ENCODE data around the gene IQCC. TPM values are rescaled to one million over a fixed set of nuclear protein-coding genes. Genes with fewer than 3 reads are reported as not detected.

The IQCC gene
- polyA plus RNA-seq, 1 donor from 2014 or later = 7.5 TPM

GRCh38 chr1:32197837-32198236, 7.6 kb upstream of the IQCC start:
- no peaks in the 10 kb centered on the region for H3F3A ChIP-seq (ENCODE audit: insufficient read depth, low read length, poor library complexity, severe bottlenecking)
- H3K27me3 ChIP-seq (ENCODE audit: insufficient read depth, low read depth, low read length) = no peaks in the 10 kb centered on the region
- H4K20me1 ChIP-seq (ENCODE audit: insufficient read depth) = no peaks in the 10 kb centered on the region
- no peaks in the 10 kb centered on the region for H3K9me2 ChIP-seq (ENCODE audit: insufficient read depth, low read length)
- H3K79me2 ChIP-seq (replicated peaks; ENCODE audit: insufficient read depth, low read length) = no peaks in the 10 kb centered on the region
- H3K9ac ChIP-seq (ENCODE audit: low read length) = no peak overlapping the region
- TF ChIP-seq TAF1 (IDR thresholded peaks at IDR 0.05; ENCODE audit: low read depth) = no peak
- TF ChIP-seq EZH2 (IDR thresholded peaks at IDR 0.05; ENCODE audit: borderline replicate concordance, insufficient read depth, low read length, poor library complexity, severe bottlenecking) = no peak
- TF ChIP-seq REST (IDR thresholded peaks at IDR 0.05; ENCODE audit: borderline replicate concordance) = no peak
- no peak for TF ChIP-seq POLR2AphosphoS5 (IDR thresholded peaks at IDR 0.05)
- no peak for TF ChIP-seq CTCF (IDR thresholded peaks at IDR 0.05; ENCODE audit: poor library complexity, severe bottlenecking)
- no peak for TF ChIP-seq SMC3 (conservative IDR thresholded peaks at IDR 0.05; ENCODE audit: poor library complexity)
- TF ChIP-seq RAD21 (conservative IDR thresholded peaks at IDR 0.05) = no peak
- no peak for TF ChIP-seq EP300 (conservative IDR thresholded peaks at IDR 0.05; ENCODE audit: poor library complexity, severe bottlenecking)
- no peak for TF ChIP-seq MXI1 (conservative IDR thresholded peaks at IDR 0.05; ENCODE audit: poor library complexity, severe bottlenecking)
- H2AFZ ChIP-seq (ENCODE audit: low read depth, low read length) = no peak overlapping the region
- no peak overlapping the region for H3K4me2 ChIP-seq (ENCODE audit: low read length)
- H3K27ac ChIP-seq (ENCODE audit: low read length) = no peak overlapping the region
- H3K9me3 ChIP-seq (ENCODE audit: low read length) = no peaks in the 10 kb centered on the region
- no peak overlapping the region for H3K4me3 ChIP-seq (ENCODE audit: low read length)
- peaks cover 5% of the 10 kb centered on the region for H3K36me3 ChIP-seq (ENCODE audit: insufficient read depth, low read length)

DNA sequence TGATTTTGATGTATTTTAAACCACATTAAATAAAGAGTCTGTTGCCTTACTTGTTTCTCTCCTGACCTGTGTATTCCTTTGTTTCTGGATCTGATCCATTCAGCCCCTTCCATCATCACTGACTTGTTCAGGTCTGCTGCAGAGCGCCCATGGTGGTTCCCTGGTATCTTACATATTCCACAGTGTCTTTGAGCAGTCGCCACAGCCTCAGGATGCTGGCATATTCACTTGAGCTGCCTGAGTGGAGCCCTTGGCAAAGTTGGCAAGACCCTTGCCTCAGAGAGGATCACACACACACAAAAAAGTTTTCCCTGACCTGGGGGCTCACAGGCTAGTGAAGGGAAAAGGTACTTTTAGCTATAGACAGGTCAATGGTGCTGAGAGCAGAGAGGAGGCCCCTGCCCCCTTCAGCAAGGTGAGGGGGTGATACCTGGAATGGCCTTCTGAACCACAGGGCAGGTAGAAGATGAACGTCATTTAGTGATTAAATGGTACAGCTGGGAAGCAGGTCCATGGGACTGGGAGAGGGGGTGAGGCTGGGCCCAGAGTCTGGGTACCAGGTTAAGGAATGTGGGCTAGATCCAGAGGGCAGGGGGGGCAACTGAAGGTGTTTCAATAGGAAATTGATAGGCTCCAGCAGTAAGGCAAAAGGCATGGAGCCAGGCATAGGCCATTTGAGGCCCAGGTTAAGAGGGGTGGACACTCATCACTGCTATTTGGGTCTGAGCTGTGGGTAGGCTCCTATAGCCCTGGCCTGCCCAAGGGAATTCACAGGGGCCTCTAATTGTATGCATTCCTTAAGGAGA, 7.0 kb upstream of the IQCC start:
- Histone ChIP-seq H3K36me3 (ENCODE audit: insufficient read depth, low read length) (no peaks in the 10 kb centered on the region), H3K9me2 (ENCODE audit: insufficient read depth, low read length) (no peaks in the 10 kb centered on the region), H3K9ac (ENCODE audit: low read length) (peak overlapping the region; percentile 94), H3K4me3 (ENCODE audit: low read length) (peak overlapping the region; percentile 86), H4K20me1 (ENCODE audit: insufficient read depth) (no peaks in the 10 kb centered on the region), H3K27me3 (ENCODE audit: insufficient read depth, low read depth, low read length) (no peaks in the 10 kb centered on the region), H3K9me3 (ENCODE audit: low read length) (no peaks in the 10 kb centered on the region), H3K79me2 (replicated peaks; ENCODE audit: insufficient read depth, low read length) (no peaks in the 10 kb centered on the region), H2AFZ (ENCODE audit: low read depth, low read length) (no peak overlapping the region), H3F3A (ENCODE audit: insufficient read depth, low read length, poor library complexity, severe bottlenecking) (no peaks in the 10 kb centered on the region), H3K27ac (ENCODE audit: low read length) (peak overlapping the region; percentile 98), H3K4me2 (ENCODE audit: low read length) (peak overlapping the region; percentile 93)
- no peak for TF ChIP-seq TAF1 (IDR thresholded peaks at IDR 0.05; ENCODE audit: low read depth)
- TF ChIP-seq EP300 (conservative IDR thresholded peaks at IDR 0.05; ENCODE audit: poor library complexity, severe bottlenecking) = no peak
